ENCODE data around the gene KCNIP1.

KCNIP1 gene

GRCh38 chr5:170643591-170643990 lies 139.8 kb downstream of the KCNIP1 start:
- TF ChIP-seq SCRT1 (tag by site-specific recombination; IDR thresholded peaks at IDR 0.05; ENCODE audit: borderline replicate concordance) (no peak), ZNF169 (tag by site-specific recombination; IDR thresholded peaks at IDR 0.05) (no peak), ZNF580 (tag by site-specific recombination; IDR thresholded peaks at IDR 0.05) (no peak), ZNF26 (tag by site-specific recombination; IDR thresholded peaks at IDR 0.05) (no peak), MYNN (tag by site-specific recombination; IDR thresholded peaks at IDR 0.05; ENCODE audit: borderline replicate concordance) (no peak), ZSCAN5A (tag by site-specific recombination; IDR thresholded peaks at IDR 0.05) (no peak), ZBTB8A (tag by site-specific recombination; IDR thresholded peaks at IDR 0.05) (no peak), ZNF791 (tag by site-specific recombination; IDR thresholded peaks at IDR 0.05) (no peak), ZNF629 (tag by site-specific recombination; IDR thresholded peaks at IDR 0.05) (no peak), ZNF362 (tag by site-specific recombination; IDR thresholded peaks at IDR 0.05) (no peak), ZFHX2 (tag by site-specific recombination; conservative IDR thresholded peaks at IDR 0.05) (no peak), HOXA7 (CRISPR knock-in tag; IDR thresholded peaks at IDR 0.05; ENCODE audit: borderline replicate concordance) (no peak), ZNF600 (tag by site-specific recombination; IDR thresholded peaks at IDR 0.05) (no peak), KLF9 (tag by site-specific recombination; IDR thresholded peaks at IDR 0.05; ENCODE audit: low read depth) (no peak), ZNF510 (tag by site-specific recombination; IDR thresholded peaks at IDR 0.05; ENCODE audit: insufficient replicate concordance) (no peak), GFI1B (tag by site-specific recombination; IDR thresholded peaks at IDR 0.05) (no peak)
- H3K9me3 ChIP-seq (ENCODE audit: control insufficient read depth, insufficient read depth, low read depth, low read length), result no peaks in the 10 kb centered on the region
- POLR2A ChIA-PET, result no interaction called here
- CTCF ChIA-PET, result interaction anchor here (3.5 kb wide), 1 partner anchor 10 kb away, joined by 16 read pairs; no protein-coding TSS in a partner anchor
- no peak overlapping the region for H3K27ac ChIP-seq (ENCODE audit: extremely low read depth, low read depth, low read length)
- no peaks in the 10 kb centered on the region for H3K36me3 ChIP-seq (ENCODE audit: control insufficient read depth in 2 of 2, insufficient read depth in 1 of 2, low read length in 2 of 2)
- no peak overlapping the region for H3K4me3 ChIP-seq (ENCODE audit: low read depth, low read length)
- no peaks in the 10 kb centered on the region for H3K4me1 ChIP-seq (ENCODE audit: control insufficient read depth, insufficient read depth, low read length)

- H3K36me3 ChIP-seq (ENCODE audit: control insufficient read depth in 2 of 2, insufficient read depth in 1 of 2, low read length in 2 of 2), result no peaks in the 10 kb centered on the region
- CTCF ChIA-PET, result interaction anchor here (3.5 kb wide), 1 partner anchor 11 kb away, joined by 16 read pairs; no protein-coding TSS in a partner anchor
- TF ChIP-seq ZNF768 (tag by site-specific recombination; IDR thresholded peaks at IDR 0.05) (no peak), ZNF280D (tag by site-specific recombination; IDR thresholded peaks at IDR 0.05) (no peak), ZFP41 (tag by site-specific recombination; IDR thresholded peaks at IDR 0.05; ENCODE audit: borderline replicate concordance) (no peak), ZFP69B (tag by site-specific recombination; IDR thresholded peaks at IDR 0.05) (no peak), ZNF362 (tag by site-specific recombination; IDR thresholded peaks at IDR 0.05) (no peak), ZNF174 (tag by site-specific recombination; IDR thresholded peaks at IDR 0.05) (no peak), ZNF426 (tag by site-specific recombination; IDR thresholded peaks at IDR 0.05) (no peak)
- H3K4me3 ChIP-seq (ENCODE audit: low read depth, low read length), result no peak overlapping the region
- POLR2A ChIA-PET, result no interaction called here
- no peaks in the 10 kb centered on the region for H3K9me3 ChIP-seq (ENCODE audit: control insufficient read depth, insufficient read depth, low read depth, low read length)
- no peaks in the 10 kb centered on the region for H3K4me1 ChIP-seq (ENCODE audit: control insufficient read depth, insufficient read depth, low read length)
- H3K27ac ChIP-seq (ENCODE audit: extremely low read depth, low read depth, low read length), result no peak overlapping the region
These were observed 140.7 kb downstream of the KCNIP1 start for GRCh38 chr5:170644501-170644900.

All from HEK293 (cell line).